Measurements from ENCODE around the gene FITM1.

Gene FITM1

GRCh38 chr14:24085215-24085614 lies 45.2 kb upstream of the FITM1 start:
- no peak for DNase-seq (ENCODE audit: low read depth, low spot score)
- H3K4me3 ChIP-seq (ENCODE audit: low read depth, low read length), result no peak overlapping the region
- no peak for TF ChIP-seq CTCF (IDR thresholded peaks at IDR 0.05; ENCODE audit: low read depth, low read length)
- in situ Hi-C loops (cut with HindIII; ENCODE audit: low sequenced_read_pairs), result no loop called here

- no peak for DNase-seq (ENCODE audit: low read depth, low spot score)
- in situ Hi-C loops (cut with HindIII; ENCODE audit: low sequenced_read_pairs), result no loop called here
- TF ChIP-seq CTCF (IDR thresholded peaks at IDR 0.05; ENCODE audit: low read depth, low read length), result no peak
- no peak overlapping the region for H3K4me3 ChIP-seq (ENCODE audit: low read depth, low read length)
Measured at GRCh38 chr14:24086193-24086955, 44.1 kb upstream of the FITM1 start.

DNA sequence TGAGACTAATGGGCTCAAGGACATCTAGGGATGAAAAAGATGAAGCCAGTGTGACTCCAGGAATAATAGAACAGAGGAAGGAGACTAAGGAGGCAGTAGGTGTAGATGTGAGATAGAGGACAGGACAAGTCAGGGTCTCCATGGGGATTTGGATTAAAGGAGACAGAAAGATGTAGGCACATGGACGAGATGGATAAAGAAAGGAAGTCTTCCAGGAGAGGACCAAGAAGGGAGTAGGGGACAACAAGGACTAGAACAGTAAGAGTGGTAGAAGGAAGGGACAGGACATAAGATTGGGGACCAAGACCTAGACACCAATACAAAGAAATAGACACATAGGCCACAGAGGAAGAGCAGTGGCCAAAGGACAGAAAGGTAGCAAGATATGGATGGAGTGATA lies 43.5 kb upstream of the FITM1 start:
- H3K4me3 ChIP-seq (ENCODE audit: low read depth, low read length), result no peak overlapping the region
- in situ Hi-C loops (cut with HindIII; ENCODE audit: low sequenced_read_pairs), result no loop called here
- DNase-seq (ENCODE audit: low read depth, low spot score), result no peak
- no peak for TF ChIP-seq CTCF (IDR thresholded peaks at IDR 0.05; ENCODE audit: low read depth, low read length)

- H3K4me3 ChIP-seq (ENCODE audit: low read depth, low read length), result no peak overlapping the region
- DNase-seq (ENCODE audit: low read depth, low spot score), result no peak
- TF ChIP-seq CTCF (IDR thresholded peaks at IDR 0.05; ENCODE audit: low read depth, low read length), result no peak
- in situ Hi-C loops (cut with HindIII; ENCODE audit: low sequenced_read_pairs), result no loop called here
Measured at GRCh38 chr14:24088095-24088494, 42.4 kb upstream of the FITM1 start.

GRCh38 chr14:24089890-24090289 lies 40.6 kb upstream of the FITM1 start:
- no peak for TF ChIP-seq CTCF (IDR thresholded peaks at IDR 0.05; ENCODE audit: low read depth, low read length)
- DNase-seq (ENCODE audit: low read depth, low spot score), result no peak
- in situ Hi-C loops (cut with HindIII; ENCODE audit: low sequenced_read_pairs), result no loop called here
- H3K4me3 ChIP-seq (ENCODE audit: low read depth, low read length), result no peak overlapping the region

- in situ Hi-C loops (cut with HindIII; ENCODE audit: low sequenced_read_pairs), result no loop called here
- no peak for TF ChIP-seq CTCF (IDR thresholded peaks at IDR 0.05; ENCODE audit: low read depth, low read length)
- DNase-seq (ENCODE audit: low read depth, low spot score), result no peak
- H3K4me3 ChIP-seq (ENCODE audit: low read depth, low read length), result no peak overlapping the region
Measured at GRCh38 chr14:24092110-24092504, 38.4 kb upstream of the FITM1 start.

All from astrocyte of the spinal cord (primary cell).